NCI-H1048 (cell line): ENCODE results near the gene FGF9.

Experiments
- DNase-seq: peaks from one replicate; lab custom pipeline; 2025; lab: John Stamatoyannopoulos, UW

Gene FGF9

GRCh38 chr13:21674490-21675009 is 3.7 kb downstream of the FGF9 start:
- no peak for DNase-seq

- no peak for DNase-seq
These were observed 4.5 kb downstream of the FGF9 start for GRCh38 chr13:21675095-21675991.

- DNase-seq = no peak
These were observed 5.7 kb downstream of the FGF9 start for GRCh38 chr13:21676611-21677021.

GRCh38 chr13:21677075-21677623 is 6.3 kb downstream of the FGF9 start:
- DNase-seq = no peak

GRCh38 chr13:21683034-21683733 is 12.3 kb downstream of the FGF9 start:
- DNase-seq = no peak

- no peak for DNase-seq
These were observed 13.7 kb downstream of the FGF9 start for GRCh38 chr13:21684576-21684975.

GRCh38 chr13:21685485-21686064 is 14.7 kb downstream of the FGF9 start:
- no peak for DNase-seq

- DNase-seq = no peak
These were observed 16.0 kb downstream of the FGF9 start for GRCh38 chr13:21686751-21687391.

- DNase-seq = no peak
These were observed 17.2 kb downstream of the FGF9 start for GRCh38 chr13:21688056-21688455.

GRCh38 chr13:21689097-21689496 is 18.2 kb downstream of the FGF9 start:
- no peak for DNase-seq

GRCh38 chr13:21690955-21691354 is 20.1 kb downstream of the FGF9 start:
- DNase-seq = no peak

- no peak for DNase-seq
These were observed 20.6 kb downstream of the FGF9 start for GRCh38 chr13:21691500-21691899.

GRCh38 chr13:21691928-21692327 is 21.1 kb downstream of the FGF9 start:
- DNase-seq = no peak

- DNase-seq = no peak
These were observed 24.0 kb downstream of the FGF9 start for GRCh38 chr13:21694831-21695230.

GRCh38 chr13:21695546-21695945 is 24.7 kb downstream of the FGF9 start:
- DNase-seq = no peak

- DNase-seq = no peak
These were observed 26.1 kb downstream of the FGF9 start for GRCh38 chr13:21696865-21697448.

- peak; percentile 12 for DNase-seq
These were observed 28.2 kb downstream of the FGF9 start for GRCh38 chr13:21698817-21699679.

GRCh38 chr13:21701460-21701859 is 30.6 kb downstream of the FGF9 start:
- no peak for DNase-seq

- no peak for DNase-seq
These were observed 33.0 kb downstream of the FGF9 start for GRCh38 chr13:21703846-21704245.

GRCh38 chr13:21707586-21707985 is 36.7 kb downstream of the FGF9 start:
- no peak for DNase-seq

- DNase-seq = no peak
These were observed 38.8 kb downstream of the FGF9 start for GRCh38 chr13:21709697-21710096.
